Activated CD8-positive, alpha-beta memory T cell treated with anti-CD3 and anti-CD28 coated beads, Interleukin-2, amount 50 U/mL, for 1 hour (primary cell): ENCODE results near the gene PSD4.

Source experiments
- DNase-seq: peaks from one replicate; pipeline ENCODE4 v3.0.0-alpha.2; 2020; ENCODE audit errors: extremely low read depth

PSD4 gene

DNA sequence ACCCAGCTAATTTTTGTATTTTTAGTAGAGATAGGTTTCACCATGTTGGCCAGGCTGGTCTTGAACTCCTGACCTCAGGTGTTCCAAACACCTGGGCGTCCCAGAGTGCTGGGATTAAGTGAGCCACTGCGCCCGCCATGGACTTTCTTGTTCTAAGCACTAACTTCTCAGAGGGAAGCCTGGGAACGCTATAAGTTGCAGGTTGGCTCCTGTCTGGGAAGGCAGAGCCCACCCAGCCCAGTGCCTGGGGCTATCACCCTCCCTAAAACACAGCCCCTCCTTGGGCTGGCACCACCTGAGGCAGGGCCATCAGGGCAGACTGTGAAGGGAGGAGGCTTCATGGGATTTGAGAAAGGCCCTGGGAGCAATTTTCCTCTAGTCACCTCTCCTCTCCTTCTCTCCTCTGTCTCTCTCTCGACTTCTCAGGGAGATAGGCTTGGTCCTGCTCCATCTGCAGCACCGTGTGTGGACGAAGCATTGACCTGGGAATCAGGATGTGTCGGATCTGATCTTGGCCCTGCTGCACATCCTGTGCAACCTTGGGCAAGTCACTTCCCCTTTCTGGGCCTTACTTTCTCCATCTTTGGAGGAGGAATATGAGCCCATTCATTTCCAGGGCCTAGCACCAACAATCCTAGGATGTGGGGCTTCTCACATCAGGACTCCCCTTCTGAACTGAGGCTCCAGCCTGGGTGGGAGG, 10.9 kb downstream of the PSD4 start:
- DNase-seq: no peak

DNA sequence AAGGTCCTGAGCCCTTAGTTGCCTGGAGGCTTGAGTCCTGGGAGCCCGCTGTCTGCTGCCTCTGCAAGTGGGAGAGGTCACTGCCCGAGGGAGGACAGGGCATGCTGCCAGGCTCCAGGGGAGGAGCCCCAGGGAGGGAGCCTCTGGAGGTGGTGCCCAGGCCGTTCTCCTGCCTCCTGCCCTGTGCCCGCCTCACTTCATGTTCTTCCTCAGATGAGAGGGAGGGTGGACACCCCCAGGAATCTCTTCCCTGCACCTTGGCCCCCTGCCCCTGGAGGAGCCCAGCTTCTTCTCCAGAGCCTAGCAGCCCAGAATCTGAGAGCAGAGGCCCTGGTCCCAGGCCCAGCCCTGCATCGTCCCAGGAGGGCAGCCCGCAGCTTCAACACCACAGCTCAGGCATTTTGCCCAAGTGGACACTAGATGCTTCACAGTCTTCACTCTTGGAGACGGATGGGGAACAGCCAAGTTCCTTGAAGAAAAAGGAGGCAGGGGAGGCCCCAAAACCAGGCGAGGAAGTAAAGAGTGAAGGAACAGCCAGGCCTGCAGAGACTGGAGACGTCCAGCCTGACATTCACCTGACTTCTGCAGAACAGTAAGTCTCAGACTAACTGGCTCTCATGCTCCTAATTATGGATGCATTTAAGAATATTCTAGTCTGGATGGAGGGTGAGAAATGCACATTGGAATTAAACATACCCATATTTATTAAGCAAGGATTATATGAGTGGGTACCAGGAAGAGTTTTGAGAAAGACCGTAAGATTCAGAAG, 12.1 kb downstream of the PSD4 start:
- no peak for DNase-seq

- DNase-seq: no peak
Measured at GRCh38 chr2:113186433-113186796, 12.6 kb downstream of the PSD4 start.

- no peak for DNase-seq
Measured at GRCh38 chr2:113187771-113188170, 14.0 kb downstream of the PSD4 start.

GRCh38 chr2:113190871-113191270, 17.1 kb downstream of the PSD4 start:
- DNase-seq: no peak

GRCh38 chr2:113192459-113193100, 18.8 kb downstream of the PSD4 start:
- DNase-seq: no peak

- DNase-seq: no peak
Measured at GRCh38 chr2:113195923-113196501, 22.2 kb downstream of the PSD4 start.

GRCh38 chr2:113196839-113197238, 23.1 kb downstream of the PSD4 start:
- no peak for DNase-seq

DNA sequence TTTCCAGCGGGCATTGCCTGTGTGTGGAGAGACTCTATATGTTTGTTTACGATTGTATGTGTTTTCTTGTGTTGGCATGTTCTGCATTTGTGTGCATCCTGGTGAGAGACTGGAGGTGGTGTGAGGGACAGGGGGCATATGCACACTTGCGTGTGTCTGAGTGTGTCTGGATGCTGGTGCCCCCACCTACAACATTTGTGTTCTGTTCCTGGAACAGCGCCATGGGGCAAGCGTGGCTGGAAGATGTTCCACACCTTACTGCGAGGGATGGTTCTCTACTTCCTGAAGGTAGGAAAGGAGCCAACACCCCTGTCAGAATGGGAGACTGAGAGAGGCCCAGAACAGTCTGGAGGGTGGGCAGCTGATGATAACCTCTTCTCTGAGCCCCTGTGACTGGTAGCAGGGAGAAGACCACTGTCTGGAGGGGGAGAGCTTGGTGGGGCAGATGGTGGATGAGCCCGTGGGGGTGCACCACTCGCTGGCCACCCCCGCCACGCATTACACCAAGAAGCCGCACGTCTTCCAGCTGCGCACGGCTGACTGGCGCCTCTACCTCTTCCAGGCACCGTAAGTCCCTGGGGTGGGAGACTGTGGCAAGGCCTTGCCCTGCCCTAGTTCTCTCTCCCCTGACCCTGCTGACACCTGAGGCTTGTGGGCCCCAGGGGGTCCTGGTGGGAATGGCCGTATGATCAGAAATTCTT, 23.7 kb downstream of the PSD4 start:
- DNase-seq: no peak

DNA sequence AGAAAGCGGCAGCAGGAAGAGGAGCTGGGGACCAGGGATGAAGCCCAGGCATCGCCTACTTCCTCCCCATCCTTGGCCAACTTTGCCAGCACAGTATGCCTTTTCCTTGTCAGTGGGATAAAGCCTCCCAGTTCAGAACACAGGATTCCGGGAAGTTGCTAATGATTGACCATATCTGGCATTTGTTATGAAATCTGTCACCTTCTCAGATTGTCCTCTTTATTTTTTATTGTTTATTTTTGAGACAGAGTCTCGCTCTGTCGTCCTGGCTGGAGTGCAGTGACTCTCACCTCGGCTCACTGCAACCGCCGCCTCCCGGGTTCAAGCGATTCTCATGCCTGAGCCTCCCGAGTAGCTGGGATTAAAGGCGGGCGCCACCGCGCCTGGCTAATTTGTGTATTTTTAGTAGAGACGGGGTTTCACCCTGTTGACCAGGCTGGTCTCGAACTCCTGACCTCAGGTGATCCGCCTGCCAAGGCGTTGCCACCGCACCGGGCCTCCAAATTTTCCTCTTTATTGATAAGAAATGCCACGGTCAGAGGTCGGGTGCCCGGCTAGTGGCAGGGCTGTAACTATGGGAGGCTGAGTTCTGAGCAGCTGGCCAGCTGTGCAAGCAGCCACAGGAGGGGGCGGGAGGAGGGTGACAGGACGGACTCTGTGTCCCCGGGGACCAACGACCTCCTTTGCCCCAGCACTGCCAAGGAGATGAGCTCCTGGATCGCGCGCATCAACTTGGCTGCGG, 24.4 kb downstream of the PSD4 start:
- no peak for DNase-seq

- peak; percentile 19 for DNase-seq
Measured at GRCh38 chr2:113198790-113199612, 25.2 kb downstream of the PSD4 start.

DNA sequence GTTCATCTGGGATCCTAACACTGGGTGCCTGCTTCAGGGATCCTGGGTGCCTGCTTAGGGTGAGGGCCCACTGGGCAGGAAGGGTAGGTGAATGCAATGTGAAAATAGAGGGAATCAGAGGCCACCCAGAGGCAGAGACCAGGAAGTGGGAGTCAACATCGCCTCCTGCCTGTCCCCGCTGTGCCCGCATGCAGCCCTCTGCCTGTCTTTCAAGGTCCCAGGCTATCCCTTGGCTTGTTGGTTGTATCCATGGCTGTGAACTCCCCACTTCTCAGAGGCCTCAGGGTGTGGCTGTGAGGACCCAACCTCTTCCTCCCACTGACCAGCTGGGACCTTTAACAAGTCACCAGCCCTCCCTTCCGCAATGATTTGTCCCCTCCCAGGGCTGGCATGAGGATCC, 26.5 kb downstream of the PSD4 start:
- no peak for DNase-seq

- DNase-seq: no peak
Measured at GRCh38 chr2:113200736-113201490, 27.1 kb downstream of the PSD4 start.

DNA sequence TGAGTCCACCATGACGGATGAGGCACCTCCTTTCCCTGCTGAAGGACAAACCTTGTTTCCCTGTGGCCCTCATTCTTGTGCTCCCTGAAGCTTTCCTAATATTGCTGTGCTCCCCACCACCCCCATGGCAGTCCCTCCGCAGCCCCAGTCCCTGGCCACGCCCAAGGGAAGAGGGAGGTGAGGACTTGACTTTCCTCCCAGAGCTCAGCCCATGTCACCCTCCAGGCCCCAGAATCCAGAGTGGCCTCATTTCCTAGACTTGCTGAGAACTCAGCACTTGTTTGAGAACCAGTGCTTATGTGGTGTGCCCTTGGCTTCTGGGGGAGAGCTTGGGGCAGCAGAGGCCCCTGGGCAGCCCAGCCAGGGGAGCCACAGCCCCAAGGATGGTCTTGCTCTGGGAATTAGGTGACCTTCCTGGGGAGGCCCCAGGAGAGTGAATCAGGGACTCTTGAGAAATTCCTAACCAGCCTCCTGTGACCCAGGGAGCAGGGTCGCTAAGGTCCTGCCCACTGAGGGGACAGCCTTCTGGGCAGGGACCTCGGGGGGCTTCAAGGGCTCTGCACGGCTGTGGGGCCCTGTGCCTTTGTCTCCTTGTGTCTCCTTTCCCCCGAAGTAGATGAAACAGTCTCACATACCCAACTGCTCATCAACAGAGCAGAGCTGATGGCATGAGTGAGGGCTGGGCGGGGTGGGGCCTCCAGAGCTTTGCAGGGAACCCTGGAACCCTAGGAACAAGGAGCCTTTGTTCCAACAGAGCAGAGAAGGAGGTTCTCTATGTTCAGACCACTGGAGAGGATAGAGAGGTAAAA, 27.9 kb downstream of the PSD4 start:
- no peak for DNase-seq

- no peak for DNase-seq
Measured at GRCh38 chr2:113202305-113203216, 28.8 kb downstream of the PSD4 start.

- DNase-seq: no peak
Measured at GRCh38 chr2:113203217-113203530, 29.4 kb downstream of the PSD4 start.

DNA sequence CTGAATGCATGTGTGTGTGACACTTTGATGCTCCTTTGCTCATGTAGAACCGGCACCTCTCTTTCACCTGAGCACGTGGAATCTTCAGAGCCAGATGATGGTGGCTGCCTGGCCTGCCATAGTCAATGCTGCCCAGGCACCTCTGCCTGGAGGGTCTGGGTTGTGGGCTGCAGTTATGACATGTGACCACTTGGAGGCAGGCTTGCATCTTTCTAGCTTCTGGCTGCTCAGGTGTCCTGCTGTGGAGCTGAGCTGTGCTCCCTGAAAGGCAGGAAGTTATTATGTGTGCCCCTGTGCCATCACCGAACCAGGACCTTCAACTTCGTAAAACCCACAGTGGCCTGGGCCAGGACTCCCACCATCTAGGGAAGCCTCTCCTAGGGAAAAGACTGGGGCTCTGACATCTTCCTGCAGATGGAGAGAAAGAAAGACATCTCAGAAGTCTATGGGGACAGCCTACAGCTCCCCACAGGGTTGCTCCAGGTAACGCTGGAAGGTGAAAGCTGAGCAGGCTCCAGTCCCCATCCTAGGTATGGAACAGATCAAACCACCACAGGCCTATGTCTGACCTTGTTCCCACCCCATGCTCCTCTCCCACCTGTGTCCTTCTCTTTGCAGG, 30.2 kb downstream of the PSD4 start:
- peak; percentile 41 for DNase-seq
